Heart right ventricle (tissue), 16 donors: ENCODE measurements around the gene GPX2. TPM values are rescaled to one million over a fixed set of nuclear protein-coding genes. Genes with fewer than 3 reads are reported as not detected.

ENCODE experiments used
- ATAC-seq, 8 donors: fragments of 200-7000 bp; cut with Tn5 transposase; one replicate each; pipeline ENCODE4 v1.9.1; 2020; ENCODE audit warnings: mild to moderate bottlenecking in 8 of 8, moderate library complexity in 8 of 8, moderate number of reproducible peaks in 1 of 8
- DNase-seq, 2 donors: peaks; one replicate each; pipeline ENCODE4 v3.0.0-alpha.2; 2020
- H3K27ac ChIP-seq, 10 donors: fragments of 200-600 bp; sonication (generic) in 2 of 10; one replicate each; pipeline versions ENCODE4 v1.5.0 to v1.8.0; 2020 to 2022; ENCODE audit warnings: mild to moderate bottlenecking in 3 of 10
- H3K27me3 ChIP-seq, 7 donors: fragments of 200-600 bp; one replicate each; pipeline ENCODE4 v1.8.0; 2021 to 2022; ENCODE audit warnings: mild to moderate bottlenecking in 2 of 7
- H3K36me3 ChIP-seq, 9 donors: fragments of 200-600 bp; sonication (generic) in 1 of 9; one replicate each; pipeline versions ENCODE4 v1.5.0 to v1.8.0; 2020 to 2022; ENCODE audit warnings: mild to moderate bottlenecking in 2 of 9
- H3K4me1 ChIP-seq, 9 donors: fragments of 200-600 bp; sonication (generic) in 1 of 9; one replicate each; pipeline versions ENCODE4 v1.5.0 to v1.8.0; 2020 to 2022; ENCODE audit warnings: mild to moderate bottlenecking in 4 of 9
- H3K4me3 ChIP-seq, 10 donors: fragments of 200-600 bp; sonication (generic) in 2 of 10; one replicate each; pipeline versions ENCODE4 v1.5.0 to v1.8.0; 2020 to 2022; ENCODE audit warnings: mild to moderate bottlenecking in 7 of 10, moderate library complexity in 2 of 10
- H3K9me3 ChIP-seq, 11 donors: fragments of 200-600 bp in 10 of 11; sonication (generic) in 2 of 11; one replicate each; pipeline versions ENCODE4 v1.5.0 to v1.8.0; 2013 to 2022; ENCODE audit warnings: mild to moderate bottlenecking in 2 of 11, control low read depth in 1 of 11, moderate library complexity in 1 of 11
- WGBS, 2 donors: extraction: QIAGEN DNeasy Blood & Tissue Kit; methylation state at CpG; one replicate each; pipeline ENCODE4 v1.1.7; 2013; ENCODE audit warnings: inconsistent platforms in 1 of 2; 5-methylcytosine and 5-hydroxymethylcytosine counted together
- intact Hi-C, 10 donors: fragments of 100-400 bp; cut with DNase I; formaldehyde crosslinking; loops; one replicate each; pipeline versions ENCODE4 v1.11.1 to v1.14.2; 2022
- polyA plus RNA-seq, 2 donors: library from polyadenylated mRNA; stranded (reverse); fragments of 200-250 nt; gene quantifications; one replicate each; pipeline ENCODE4 v1.2.3, GENCODE V29; 2013
- total RNA-seq, 10 donors: library from RNA; stranded (reverse); fragmentation: NEBNext Ultra II Directional in 3 of 10; extraction: Animal tissue kit (Norgen Biotek cat#: 25700) in 3 of 10; gene quantifications; one replicate each; pipeline versions ENCODE4 v1.2.1 to v1.2.4, GENCODE V29; 2021 to 2023
- TF ChIP-seq, protein P1 (sequence below), 9 donors: fragments of 200-600 bp; sonication (generic) in 2 of 9; IDR thresholded peaks; one replicate each; pipeline versions ENCODE4 v1.5.0 to v1.8.0; 2021 to 2022; ENCODE audit warnings: antibody characterized with exemption in 9 of 9, mild to moderate bottlenecking in 5 of 9, moderate library complexity in 1 of 9
- donor health status: Arrhythmogenic right ventricular cardiomyopathy.
- donor health status: ischemic (EF 13 %, LVEDD 7.1; RV severe dilation, severe dysfunction).
- donor health status: healthy with polysubstance abuse.
- donor health status: DM: no; HTN: yes; CAD: no.
- donor health status: DM: no; HTN: no; CAD: no.
- donor health status: ischemic (EF 25% LVEDD 6.9; RV normal size, moderate dysfunction).
- donor health status: ischemic (EF 25% LVEDD 5.7; RV mildly dilated, moderate dysfunction).
- donor health status: healthy.
- donor health status: DM: yes; HTN: yes; CAD: no.
- donor health status: Ischemic cardiomyopathy.
- donor health status: ischemic (EF 35%, LVEDD 5.7; RV mildly dilated, moderate dysfunction).
- donor health status: nonischemic (EF 11% LVEDD 7.7; RV severe dilation, severe dysfunction).
- donor health status: DM: yes; HTN: yes; CAD: no.
- donor health status: PGD.
- donor health status: ischemic (EF 29% LVEDD 5.4; RV normal size, mild dysfunction).
- donor health status: nonischemic (EF 23%, LVEDD 6.1; RV moderate dilation, normal function).

GPX2 gene
- total and polyA plus RNA-seq, 12 donors = not detected

- no peak for ATAC-seq
- peaks cover 0 to 97% (median 45%) of the 10 kb centered on the region in 9 donors for H3K36me3 ChIP-seq
- 86 to 93% methylated on average over 2 of the region's 2 CpGs for WGBS, 2 donors
Observed at GRCh38 chr14:64931123-64931522, 11.4 kb downstream of the GPX2 start.

GRCh38 chr14:64930085-64930843 is 12.3 kb downstream of the GPX2 start:
- H3K27ac ChIP-seq = peak overlapping the region in 9 of 10 donors; percentile 24 to 75 (median 68)
- no peak overlapping the region for H3K4me3 ChIP-seq
- TF ChIP-seq, protein P1, sequence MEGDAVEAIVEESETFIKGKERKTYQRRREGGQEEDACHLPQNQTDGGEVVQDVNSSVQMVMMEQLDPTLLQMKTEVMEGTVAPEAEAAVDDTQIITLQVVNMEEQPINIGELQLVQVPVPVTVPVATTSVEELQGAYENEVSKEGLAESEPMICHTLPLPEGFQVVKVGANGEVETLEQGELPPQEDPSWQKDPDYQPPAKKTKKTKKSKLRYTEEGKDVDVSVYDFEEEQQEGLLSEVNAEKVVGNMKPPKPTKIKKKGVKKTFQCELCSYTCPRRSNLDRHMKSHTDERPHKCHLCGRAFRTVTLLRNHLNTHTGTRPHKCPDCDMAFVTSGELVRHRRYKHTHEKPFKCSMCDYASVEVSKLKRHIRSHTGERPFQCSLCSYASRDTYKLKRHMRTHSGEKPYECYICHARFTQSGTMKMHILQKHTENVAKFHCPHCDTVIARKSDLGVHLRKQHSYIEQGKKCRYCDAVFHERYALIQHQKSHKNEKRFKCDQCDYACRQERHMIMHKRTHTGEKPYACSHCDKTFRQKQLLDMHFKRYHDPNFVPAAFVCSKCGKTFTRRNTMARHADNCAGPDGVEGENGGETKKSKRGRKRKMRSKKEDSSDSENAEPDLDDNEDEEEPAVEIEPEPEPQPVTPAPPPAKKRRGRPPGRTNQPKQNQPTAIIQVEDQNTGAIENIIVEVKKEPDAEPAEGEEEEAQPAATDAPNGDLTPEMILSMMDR (IDR thresholded peaks at IDR 0.05) = no peak
- H3K27me3 ChIP-seq = no peaks in the 10 kb centered on the region
- ATAC-seq = peak in 7 of 8 donors; percentile 57 to 90 (median 75)
- DNase-seq = no peak
- no peaks in the 10 kb centered on the region for H3K9me3 ChIP-seq
- 63 to 66% methylated on average over 3 of the region's 3 CpGs for WGBS, 2 donors
- intact Hi-C loops = no loop called here
- peaks cover 7 to 50% (median 40%) of the 10 kb centered on the region in 9 donors for H3K4me1 ChIP-seq
- H3K36me3 ChIP-seq = peaks cover 0 to 99% (median 46%) of the 10 kb centered on the region in 9 donors

More at GRCh38 chr14:64931123-64931522, 11.4 kb downstream of the GPX2 start:
- H3K27ac ChIP-seq = peak overlapping the region in 9 of 10 donors; percentile 24 to 75 (median 68)
- intact Hi-C loops = no loop called here
- H3K4me3 ChIP-seq = no peak overlapping the region
- TF ChIP-seq, protein P1 (IDR thresholded peaks at IDR 0.05) = no peak
- H3K9me3 ChIP-seq = no peaks in the 10 kb centered on the region
- no peaks in the 10 kb centered on the region for H3K27me3 ChIP-seq
- H3K4me1 ChIP-seq = peaks cover 7 to 53% (median 38%) of the 10 kb centered on the region in 9 donors
- no peak for DNase-seq

DNA sequence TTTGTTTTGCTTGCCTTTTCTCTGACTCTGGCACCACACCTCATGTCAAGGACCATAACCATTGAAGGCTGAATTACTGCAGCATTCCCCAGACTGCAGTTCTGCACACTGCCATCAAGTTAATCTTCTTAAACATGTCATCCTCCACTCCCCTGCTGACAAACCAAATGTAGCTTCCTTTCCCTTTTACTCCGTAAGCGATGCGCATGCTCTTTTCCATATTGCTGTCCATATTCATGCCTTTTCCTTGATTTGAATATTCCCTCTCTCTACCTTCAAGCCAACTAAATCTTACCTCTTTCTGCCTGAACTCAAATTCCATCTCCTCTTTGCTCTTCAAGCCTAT is 13.6 kb downstream of the GPX2 start:
- no peak for ATAC-seq
- TF ChIP-seq, protein P1 (IDR thresholded peaks at IDR 0.05) = no peak
- Histone ChIP-seq H3K4me1 (peaks cover 7 to 45% (median 33%) of the 10 kb centered on the region in 9 donors), H3K27ac (peak overlapping the region in 6 of 10 donors; percentile 56 to 75 (median 70)), H3K4me3 (no peak overlapping the region), H3K36me3 (peaks cover 0 to 99% (median 52%) of the 10 kb centered on the region in 9 donors), H3K27me3 (no peaks in the 10 kb centered on the region), H3K9me3 (no peaks in the 10 kb centered on the region)
- intact Hi-C loops = no loop called here
- no peak for DNase-seq
- WGBS, 2 donors = 96% methylated on average over 3 of the region's 3 CpGs

DNA sequence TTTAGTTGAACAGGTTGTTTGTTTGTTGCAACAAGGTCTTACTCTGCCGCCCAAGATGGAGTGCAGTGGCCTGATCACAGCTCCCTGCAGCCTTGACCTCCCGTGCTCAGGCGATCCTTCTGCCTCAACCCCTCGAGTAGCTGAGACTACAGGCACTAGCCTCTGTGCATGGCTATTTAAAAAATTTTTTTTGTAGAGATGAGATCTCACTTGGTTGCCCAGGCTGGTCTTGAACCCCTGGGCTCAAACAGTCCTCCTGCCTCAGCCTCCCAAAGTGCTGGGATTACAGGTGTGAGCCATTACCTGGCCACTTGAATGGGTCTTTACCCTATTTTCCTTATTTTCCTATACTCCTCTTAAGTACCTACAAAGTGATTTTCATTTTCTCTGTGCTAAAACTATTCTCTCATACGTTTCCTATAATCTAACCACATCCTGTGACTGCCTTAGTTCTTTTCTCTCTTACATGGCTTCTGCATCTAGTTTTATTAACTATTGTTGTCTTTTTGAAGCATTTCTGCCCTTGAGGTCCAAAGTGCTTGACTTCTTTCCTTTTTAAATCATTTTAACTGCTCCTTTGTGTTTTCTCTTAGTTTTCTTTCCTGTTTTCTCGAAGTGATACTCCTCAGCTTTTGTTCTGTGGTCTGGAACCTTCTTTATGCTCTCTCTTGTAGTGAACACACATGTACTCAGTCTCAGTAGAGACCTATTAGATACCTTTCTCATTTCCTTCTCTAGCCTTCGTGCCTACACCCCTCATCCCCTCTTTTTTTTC is 14.1 kb downstream of the GPX2 start:
- 84 to 88% methylated on average over 7 of the region's 7 CpGs for WGBS, 2 donors
- no peak for ATAC-seq
- Histone ChIP-seq H3K4me3 (no peak overlapping the region), H3K4me1 (peaks cover 7 to 47% (median 33%) of the 10 kb centered on the region in 9 donors), H3K27ac (peak overlapping the region in 5 of 10 donors; percentile 56 to 75 (median 69)), H3K27me3 (no peaks in the 10 kb centered on the region), H3K36me3 (peaks cover 0 to 97% (median 47%) of the 10 kb centered on the region in 9 donors), H3K9me3 (no peaks in the 10 kb centered on the region)
- TF ChIP-seq, protein P1 (IDR thresholded peaks at IDR 0.05) = no peak
- no peak for DNase-seq
- intact Hi-C loops = no loop called here
